GM20431 (cell line): ENCODE data around the gene IL17RD.

ENCODE experiments used
- in situ Hi-C: fragments of 300-500 bp; cut with MseI, MboI; formaldehyde crosslinking; loops from one replicate; pipeline ENCODE4 v1.15.0; 2020; ENCODE audit warnings: low sequenced_read_pairs; ENCODE audit not compliant: unreplicated experiment

The IL17RD gene

DNA sequence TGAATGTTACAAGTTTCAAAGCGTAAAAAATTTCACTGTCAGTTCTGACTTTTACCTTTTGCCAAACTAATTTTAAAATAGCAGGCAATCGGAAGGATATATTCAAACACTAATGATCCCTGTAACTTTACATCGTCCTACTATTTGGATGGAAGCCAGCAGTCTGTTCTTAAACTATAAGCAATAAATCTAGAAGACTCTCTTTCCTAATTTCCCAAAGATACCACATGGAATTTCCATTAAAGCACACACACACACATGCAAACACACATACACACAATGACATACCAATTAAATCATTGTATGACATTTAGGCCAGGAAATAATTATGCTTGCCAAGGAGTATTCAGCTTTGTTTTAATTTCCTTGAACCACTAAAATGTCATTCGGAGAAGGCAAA, 32.0 kb downstream of the IL17RD start:
- in situ Hi-C loops = no loop called here

DNA sequence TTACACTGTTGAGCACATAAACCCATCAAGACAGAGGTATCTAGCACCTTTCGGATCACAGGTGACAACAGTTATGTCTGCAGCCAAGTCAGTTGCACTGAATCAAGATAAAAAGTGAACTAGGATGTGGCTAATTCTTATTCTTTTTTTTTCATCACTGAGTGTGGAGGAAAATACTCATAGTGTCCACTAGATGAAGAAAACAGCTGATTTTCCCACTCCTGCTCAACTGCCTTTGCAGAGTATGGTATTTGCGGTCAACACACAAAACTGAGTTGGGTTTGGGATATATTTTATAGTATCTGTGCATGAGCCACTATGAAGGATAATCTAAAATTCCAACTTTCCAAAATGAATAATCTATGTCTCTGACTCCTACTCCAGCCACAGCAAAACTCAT, 32.5 kb downstream of the IL17RD start:
- in situ Hi-C loops = no loop called here

DNA sequence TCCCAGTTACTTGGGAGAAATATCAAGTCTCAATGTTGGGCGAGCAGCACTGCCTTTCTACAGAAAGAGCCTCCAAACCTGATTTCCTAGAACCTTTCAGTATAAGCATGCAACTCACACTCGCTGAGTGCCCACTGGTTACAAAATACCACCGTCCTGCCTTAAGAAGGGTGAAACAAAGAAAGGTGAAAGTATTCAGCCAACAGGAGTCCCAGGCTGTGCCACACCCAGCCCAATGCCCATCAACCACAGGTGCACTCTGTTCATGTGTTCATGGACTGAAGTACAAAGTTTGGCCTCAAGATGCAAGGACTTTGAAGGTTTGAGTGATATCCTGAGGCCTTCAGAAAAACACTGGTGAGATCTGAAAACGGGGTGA, 34.0 kb downstream of the IL17RD start:
- in situ Hi-C loops = no loop called here

DNA sequence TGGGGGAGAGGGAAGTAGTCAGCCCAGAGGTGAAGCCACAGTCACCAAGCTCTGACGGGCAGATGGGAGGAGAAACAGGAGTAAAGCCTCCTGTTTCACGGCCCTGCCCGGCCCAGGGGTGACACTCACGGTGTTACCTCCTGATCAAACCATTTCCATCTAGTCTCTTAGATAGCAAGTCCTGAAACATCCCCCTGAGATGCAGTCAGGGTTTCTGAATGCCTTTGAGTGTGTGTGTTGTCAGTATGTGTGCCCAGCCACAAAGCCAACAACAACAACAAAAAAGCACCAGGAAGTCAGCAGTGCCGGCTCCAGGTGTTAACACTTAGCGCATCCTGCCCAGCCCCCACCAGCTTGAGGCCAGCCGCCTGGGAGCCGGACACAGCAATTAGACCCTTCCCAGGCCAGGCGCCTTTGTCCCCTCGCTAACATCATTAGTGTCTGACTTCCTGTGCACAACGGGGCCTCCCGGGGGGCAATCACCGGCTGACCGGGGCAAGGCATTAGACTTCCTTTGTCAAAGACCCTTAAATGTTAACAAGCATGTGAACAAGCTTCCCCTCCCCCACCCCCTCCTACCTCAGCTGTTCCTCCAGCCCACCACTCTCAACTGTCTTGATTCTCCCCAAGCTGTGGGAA, 34.5 kb downstream of the IL17RD start:
- in situ Hi-C loops = no loop called here

DNA sequence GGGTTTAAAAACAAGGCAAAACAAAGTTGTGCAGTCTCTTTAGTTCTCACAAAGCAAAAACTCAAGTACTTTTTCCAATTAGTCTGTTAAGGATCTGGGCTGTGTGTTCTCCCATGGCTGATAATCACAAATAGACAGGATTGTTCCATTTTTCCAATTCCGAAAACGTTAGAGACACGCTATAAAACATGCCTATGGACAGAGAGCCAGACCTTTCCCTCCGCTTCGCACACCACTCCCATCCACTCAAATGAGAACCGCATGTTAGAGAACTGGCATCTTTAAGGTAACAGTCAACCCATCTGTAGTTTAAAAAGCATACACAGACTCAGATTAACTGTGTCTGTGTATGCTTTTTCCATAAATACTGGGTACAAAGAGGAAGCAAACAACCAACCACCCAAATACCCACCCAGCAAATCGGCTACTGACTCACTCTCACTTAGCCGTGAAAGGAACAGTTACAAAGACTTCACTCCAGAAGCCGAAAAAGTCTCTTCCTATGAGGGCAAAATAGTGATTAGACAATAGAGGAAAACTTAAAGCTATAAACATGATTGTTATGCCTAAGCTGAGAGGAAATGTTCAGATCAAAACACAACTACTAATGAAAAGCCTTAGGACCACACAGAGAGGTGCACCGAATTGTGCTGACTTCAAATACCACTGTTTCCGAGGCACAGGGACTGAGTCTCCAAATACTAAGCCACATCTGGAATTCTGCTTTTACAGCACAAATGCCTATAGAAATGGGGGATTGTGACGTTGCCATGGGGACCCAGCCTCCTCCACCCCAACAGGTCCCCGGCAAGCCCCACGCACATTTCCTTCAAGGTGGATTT, 36.1 kb downstream of the IL17RD start:
- in situ Hi-C loops = no loop called here

DNA sequence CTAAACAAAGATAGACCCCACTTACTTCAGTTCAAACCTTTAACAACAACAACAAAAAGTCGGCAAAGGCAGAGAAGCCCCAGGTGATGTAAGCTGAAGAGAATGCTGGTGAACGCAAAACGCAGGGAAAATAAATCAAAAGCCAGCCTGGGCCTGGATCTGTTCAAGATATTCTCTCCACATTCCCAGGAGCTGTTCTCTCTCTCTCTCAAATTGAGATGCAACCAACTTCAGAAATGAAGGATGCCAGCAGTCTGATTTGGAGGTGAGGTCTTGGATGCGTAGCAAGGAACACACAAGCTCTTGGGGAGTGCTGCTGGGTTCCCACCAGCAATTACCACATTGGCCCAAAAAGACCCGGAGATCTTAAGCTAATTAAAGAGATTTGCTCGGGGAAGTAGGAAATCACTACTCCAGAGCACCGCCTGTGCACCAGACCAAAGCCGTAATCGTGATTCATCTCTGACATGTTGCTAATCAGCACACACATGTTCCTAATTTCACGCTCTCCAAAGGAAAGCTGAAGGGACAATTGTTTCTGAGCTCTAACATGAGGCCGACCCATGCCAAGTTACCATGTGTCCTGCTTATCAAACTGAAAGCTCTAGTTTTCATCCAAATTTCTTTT, 37.1 kb downstream of the IL17RD start:
- in situ Hi-C loops = no loop called here

DNA sequence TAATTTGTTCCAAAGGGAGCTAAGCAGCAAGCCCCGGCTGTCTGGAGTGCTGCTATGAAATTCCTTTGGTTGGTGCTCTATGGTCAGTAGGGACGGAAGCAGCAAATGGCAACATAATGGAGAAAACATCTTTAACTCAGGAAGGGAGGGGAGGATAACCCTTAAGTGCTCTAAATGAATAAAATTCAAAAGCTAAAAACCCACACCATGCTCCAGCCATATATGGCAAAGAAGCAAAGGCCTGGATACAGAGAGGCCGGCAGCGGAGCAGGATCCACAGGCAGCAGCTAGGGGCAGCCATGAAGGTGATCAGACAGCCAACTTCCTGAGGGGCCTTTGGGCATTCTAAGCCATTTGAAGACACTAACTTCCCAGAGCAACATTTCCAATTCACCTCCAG, 38.9 kb downstream of the IL17RD start:
- in situ Hi-C loops = no loop called here

DNA sequence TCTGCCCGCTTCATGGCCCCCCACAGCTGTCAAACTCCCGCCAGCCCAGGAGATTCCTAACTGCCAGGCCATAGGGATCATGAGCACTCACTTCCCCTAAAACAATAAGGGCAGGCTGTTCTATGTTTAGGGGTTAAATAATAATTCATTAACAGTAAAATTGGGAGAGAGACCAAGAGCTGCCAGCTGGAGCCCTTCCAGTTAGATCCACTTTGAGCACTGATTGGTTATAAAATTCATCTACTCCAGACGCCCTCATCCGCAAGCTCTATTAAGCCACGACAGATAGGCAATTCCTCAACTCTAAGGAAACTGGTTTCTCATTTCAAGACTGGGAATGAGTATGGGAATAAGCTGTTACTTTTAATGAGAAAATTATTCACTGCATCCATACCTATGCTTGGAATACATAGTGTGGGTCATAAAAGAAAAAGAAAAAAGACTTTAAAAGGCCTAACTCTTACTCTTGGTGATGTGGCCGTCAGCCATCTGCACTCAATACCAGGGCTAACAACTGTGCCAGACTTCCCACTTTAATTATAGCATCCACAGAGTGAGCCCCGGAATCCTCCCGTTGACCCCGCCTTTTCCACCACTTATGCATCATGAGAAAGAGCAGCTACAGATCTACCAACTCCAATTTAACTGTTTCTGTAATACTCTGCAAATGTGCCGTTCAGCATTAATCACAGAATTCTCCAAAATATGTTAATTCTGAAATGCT, 44.5 kb downstream of the IL17RD start:
- in situ Hi-C loops = no loop called here

DNA sequence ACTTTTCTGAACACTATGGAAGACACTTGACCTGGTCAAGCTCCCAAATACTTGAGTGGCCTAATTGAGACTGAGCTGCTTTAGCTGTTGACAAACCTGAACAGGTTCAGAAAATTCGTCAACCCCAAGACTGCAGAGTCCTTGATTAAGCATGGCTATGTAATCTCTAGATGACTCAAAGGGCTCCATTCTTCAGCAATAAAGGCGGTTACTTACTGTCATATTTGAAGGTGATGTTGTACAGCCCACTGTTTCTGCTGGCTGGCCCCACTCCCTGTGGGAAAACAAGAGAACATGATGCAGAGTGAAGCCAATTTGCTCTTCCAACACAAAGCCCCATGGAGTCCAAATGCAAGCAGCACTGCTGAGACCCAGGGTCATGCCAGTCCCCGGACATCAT, 45.1 kb downstream of the IL17RD start:
- in situ Hi-C loops = no loop called here

DNA sequence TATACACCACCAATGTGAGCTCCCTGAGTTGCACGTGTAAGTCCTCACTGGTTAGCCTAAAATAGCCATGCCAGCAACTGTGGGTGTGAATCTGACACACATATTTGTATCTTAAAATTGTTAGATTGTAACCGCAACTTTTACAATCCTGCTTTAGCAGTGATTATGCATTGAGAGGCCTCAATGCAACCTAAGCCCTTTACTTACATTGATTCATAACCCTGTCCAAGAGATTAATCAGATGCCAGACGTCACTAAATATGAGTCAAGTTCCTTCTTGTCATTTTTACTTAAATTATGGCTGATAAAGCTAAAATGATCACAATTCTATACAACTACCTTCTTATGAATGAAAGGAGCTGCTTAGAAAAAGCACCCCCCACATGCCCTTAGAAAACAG, 46.9 kb downstream of the IL17RD start:
- in situ Hi-C loops = no loop called here

DNA sequence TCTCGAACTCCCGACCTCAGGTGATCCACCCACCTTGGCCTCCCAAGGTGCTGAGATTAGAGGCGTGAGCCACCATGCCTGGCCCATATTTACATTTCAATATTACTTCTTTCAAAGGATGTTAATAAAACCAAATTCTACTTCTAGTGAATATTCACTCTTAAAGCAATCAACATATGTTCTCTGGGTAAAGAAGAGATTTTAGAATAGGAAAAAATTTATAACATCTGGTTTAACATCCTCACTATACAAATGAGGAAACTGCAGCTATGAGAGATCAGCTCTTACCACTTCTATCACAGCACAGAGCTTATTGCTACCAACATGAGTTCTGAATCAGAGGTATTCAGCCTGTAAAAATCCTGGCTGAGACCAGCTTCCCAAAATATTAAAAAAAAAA, 48.7 kb downstream of the IL17RD start:
- in situ Hi-C loops = no loop called here

DNA sequence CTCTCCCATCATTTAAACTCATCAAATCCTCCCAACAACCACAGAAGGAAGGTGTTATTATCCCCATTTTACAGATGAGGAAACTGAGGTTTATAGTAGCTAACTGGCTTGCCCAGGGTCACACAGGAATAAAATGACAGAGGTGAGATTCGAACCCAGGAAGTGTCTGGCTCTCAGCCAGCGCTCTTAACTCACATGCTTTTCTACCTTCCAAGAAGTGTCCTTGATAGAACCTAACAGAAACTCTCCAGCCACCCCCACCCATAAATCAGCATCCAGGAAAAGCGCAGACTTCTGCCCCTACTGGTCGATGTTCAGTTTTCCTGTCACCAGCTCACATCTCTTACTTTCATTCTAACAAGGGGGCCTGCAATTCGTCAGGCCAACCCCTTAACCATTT, 52.9 kb downstream of the IL17RD start:
- in situ Hi-C loops = no loop called here

DNA sequence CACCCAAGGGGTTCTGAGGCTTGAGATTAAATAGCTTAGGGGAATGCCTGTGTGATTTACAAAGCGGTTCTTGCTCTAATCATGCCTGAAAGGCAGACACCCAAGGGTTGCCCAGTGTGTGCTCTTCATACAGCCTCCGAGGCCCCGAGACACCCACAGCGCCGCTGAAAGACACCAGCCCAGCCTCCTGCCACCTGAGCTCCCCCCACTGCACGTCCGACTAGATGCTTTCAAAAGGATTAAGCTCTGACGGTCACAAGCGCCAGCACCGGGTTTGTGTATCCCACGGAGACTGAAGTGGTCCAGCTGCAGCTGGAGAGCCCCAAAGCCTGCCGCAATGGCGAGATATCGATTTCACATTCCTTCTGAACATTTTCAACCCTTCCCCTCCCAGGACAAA, 54.4 kb downstream of the IL17RD start:
- in situ Hi-C loops = no loop called here

DNA sequence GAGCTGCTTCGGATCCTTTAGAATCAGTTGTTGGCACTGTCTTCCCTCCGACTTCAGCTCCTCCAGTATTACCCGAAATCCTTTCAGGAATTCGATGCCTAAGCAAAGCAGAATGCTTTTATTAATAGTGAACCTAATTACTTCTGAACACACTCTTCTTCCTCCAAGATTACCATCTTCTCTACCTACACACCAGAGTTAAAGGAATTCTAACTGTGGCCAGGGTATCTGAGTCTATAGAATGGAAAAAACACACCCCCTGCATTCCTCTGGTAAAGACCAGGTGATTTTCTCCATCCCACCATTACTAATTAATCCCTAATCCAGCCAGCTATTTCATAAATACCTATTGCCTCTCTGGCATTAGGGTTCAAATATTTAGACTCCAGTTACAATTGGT, 54.9 kb downstream of the IL17RD start:
- in situ Hi-C loops = no loop called here

DNA sequence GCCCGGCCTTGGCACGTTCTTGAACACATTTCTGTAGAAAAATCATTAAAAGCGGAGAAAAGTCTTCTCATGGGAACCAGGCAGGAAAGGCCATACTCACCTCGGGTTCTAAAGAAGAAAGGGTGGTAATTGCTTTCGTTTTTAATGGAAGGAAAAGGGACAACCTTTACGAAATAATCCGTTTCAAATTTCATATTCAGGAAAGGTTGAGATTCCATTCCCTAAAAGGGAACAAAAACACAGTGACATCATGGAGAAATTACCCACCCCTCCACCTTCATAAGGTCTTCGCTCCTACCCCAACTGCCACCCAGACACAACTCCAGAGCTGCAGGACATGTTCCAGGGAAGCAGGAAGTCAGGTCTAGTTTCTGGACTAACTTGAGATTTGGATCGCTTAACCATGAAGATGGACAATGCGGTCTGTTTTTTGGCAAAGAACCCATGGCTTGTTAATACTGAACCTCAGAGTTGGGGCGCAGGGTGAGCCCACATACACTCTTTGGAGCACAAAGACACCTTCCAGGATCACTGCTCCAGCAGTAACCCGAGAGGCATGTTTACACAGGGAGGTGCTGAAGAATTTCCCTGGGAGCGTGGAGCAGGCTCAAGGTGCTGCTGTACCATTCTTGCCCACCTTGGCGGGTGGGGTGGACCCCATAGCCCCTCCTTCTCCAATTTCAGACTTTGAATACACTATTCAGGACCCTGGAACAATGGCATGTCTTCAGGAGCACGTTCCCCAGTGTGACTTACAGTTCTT, 55.5 kb downstream of the IL17RD start:
- in situ Hi-C loops = no loop called here

DNA sequence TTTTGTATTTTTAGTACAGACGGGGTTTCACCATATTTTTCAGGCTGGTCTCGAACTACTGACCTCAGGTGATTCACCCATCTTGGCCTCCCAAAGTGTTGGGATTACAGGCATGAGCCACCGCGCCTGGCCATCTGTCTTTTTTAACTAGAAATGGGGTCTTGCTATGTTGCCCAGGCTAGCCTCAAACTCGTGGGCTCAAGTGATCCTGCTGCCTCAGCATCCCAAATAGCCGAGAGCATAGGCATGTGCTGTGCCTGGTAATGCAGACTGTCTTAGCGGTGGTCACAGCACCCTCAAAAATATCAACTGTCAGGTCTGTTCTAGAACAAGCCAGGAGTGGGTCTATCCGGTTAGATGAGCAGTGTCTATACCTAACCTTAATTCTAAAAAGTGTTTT, 56.5 kb downstream of the IL17RD start:
- in situ Hi-C loops = no loop called here

DNA sequence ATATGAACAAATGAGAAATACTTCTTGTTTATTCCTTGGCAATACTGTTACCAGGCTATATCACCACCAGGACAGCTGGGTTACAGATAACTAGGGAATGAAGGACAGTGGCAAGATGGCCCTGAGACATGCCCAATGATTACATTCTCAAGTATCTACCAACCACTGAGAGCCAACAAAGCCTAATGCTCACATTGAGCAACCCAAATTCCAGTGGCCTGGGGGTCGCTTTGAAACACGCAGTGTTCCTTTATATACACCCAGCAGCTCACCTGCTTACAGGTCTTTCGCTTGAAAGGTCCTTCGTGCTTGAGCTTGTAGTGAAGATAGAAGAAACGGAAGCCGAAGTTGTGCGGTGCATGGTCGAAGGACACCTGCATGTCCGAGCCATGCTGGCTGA, 59.6 kb downstream of the IL17RD start:
- in situ Hi-C loops = no loop called here

DNA sequence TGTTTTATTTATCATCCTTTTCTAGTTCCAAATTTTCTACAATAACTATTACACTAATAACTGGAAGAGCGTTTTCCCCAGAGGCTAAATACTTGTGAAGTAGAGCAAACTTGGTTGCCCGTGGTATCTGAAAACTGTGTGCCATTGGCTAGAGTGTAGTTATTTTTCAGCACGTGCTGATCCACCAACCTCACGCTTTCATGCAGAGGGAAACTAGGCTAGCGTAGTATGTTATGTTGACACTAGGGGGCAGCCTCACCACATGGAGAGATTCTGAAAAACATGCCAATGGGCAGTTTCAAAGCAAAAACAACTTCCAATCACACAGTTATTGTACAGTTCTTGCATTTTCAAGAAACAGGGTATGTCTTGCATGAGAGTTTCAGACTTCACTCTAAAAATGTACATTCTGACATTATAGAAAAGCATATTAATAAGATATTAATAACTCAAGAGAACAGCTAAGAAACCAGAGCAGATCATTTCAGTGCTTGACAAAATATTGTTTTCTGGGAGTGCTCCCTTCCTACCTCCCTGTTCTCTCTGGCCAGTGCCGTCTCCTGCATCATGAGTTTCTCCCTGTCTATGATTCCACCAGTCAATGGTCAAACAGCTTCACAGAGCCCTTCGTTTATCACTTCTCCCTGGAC, 65.0 kb downstream of the IL17RD start:
- in situ Hi-C loops = no loop called here

DNA sequence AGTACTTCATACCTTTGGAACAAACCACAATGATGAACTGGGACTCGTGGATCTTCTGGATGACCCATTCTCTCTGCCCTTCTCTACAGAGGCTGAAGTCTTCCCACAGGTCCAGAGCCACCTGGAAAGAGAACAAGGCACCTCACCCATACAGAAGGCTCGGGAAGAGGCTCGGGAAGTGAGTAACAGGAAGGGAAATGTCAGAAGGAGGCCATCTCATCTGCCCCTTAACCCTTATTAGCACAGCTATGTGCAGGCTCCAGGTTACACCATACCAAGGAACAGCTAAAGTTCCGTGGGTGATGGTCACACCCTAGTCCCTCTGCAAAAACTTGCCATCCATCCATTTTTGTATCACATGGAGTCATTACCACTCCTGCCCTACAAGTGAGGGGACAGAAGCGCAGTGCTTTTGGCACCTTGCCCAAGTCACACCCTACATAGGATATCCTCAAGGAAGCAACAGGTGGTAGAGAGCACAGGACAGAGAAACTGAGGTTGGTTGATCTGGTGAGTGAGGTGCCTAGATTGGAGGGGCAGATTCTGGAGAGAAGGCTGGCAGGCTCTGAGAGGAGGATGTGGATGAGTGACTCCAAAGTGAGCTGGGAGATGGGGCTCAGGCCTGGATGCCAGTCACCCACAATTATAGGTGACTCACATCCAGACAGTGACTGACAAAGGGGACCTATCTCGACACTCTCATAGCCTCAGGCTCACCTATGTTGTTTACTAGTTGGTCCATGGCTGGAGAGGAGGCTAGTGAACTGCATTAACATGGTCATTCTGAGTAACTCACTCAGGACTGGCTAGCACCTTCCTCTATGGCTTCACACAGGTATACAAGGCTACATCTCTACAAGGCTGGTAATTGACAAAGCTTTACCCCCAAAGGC, 66.5 kb downstream of the IL17RD start:
- in situ Hi-C loops = no loop called here
